OCI-LY7 (cell line): ENCODE data around the gene WDR44. TPM values are rescaled to one million over a fixed set of nuclear protein-coding genes. Genes with fewer than 3 reads are reported as not detected.

Experiments
- BruUV-seq: library from RNA; stranded (reverse); fragments of 400-500 nt; replicated peaks from 2 replicates; lab custom pipeline; 2021; lab: Mats Ljungman, UMichigan
- CTCF ChIA-PET: fragments of 300-600 bp; sonication (Branson Sonifier 250); formaldehyde crosslinking; loops from one replicate; lab custom pipeline; 2022; ENCODE audit warnings: antibody characterized with exemption; ENCODE audit not compliant: unreplicated experiment; lab: Charles Lee
- POLR2A ChIA-PET: fragments of 300-600 bp; sonication (Branson Sonifier 250); formaldehyde crosslinking; loops from one replicate; lab custom pipeline; 2022; ENCODE audit warnings: antibody characterized with exemption; lab: Charles Lee
- DNase-seq: peaks from one replicate; pipeline ENCODE4 v3.0.0-alpha.2; 2015; ENCODE audit warnings: low spot score
- H2AFZ ChIP-seq: fragments of 200-600 bp; sonication (generic), shearing (Covaris generic); 2 replicates; pipeline ENCODE4 v1.6.1; 2014; ENCODE audit warnings: mild to moderate bottlenecking, antibody characterized with exemption, low read length, moderate library complexity
- H3K27ac ChIP-seq: fragments of 200-600 bp; sonication (generic); 2 replicates; pipeline ENCODE4 v1.5.1; 2014; ENCODE audit warnings: mixed run types, low read depth, mild to moderate bottlenecking, moderate library complexity, low read length, inconsistent platforms; ENCODE audit not compliant: poor library complexity, severe bottlenecking
- H3K36me3 ChIP-seq: fragments of 200-600 bp; sonication (generic); 2 replicates; pipeline ENCODE4 v1.6.1; 2014; ENCODE audit warnings: mild to moderate bottlenecking, antibody characterized with exemption, low read length, moderate library complexity, mixed read lengths; ENCODE audit not compliant: insufficient read depth
- H3K4me1 ChIP-seq: fragments of 200-600 bp; sonication (generic); 2 replicates; pipeline ENCODE4 v1.5.1; 2014; ENCODE audit warnings: mild to moderate bottlenecking, low read length; ENCODE audit not compliant: insufficient read depth, poor library complexity, severe bottlenecking
- H3K4me2 ChIP-seq: fragments of 200-600 bp; sonication (generic); 2 replicates; pipeline ENCODE4 v1.6.1; 2014; ENCODE audit warnings: mild to moderate bottlenecking, low read length
- H3K4me3 ChIP-seq: fragments of 200-600 bp; sonication (generic); 2 replicates; pipeline ENCODE4 v1.5.1; 2014; ENCODE audit warnings: mild to moderate bottlenecking, low read depth, low read length; ENCODE audit not compliant: poor library complexity, severe bottlenecking
- H3K79me2 ChIP-seq: fragments of 200-600 bp; sonication (generic); 2 replicates; pipeline ENCODE4 v1.6.1; 2016; ENCODE audit warnings: low read depth, mild to moderate bottlenecking, low read length, moderate library complexity, mixed read lengths; ENCODE audit not compliant: insufficient read depth
- H3K9me2 ChIP-seq: fragments of 200-600 bp; sonication (generic); 2 replicates; pipeline ENCODE4 v1.6.1; 2016; ENCODE audit warnings: mild to moderate bottlenecking, low read length, mixed read lengths; ENCODE audit not compliant: insufficient read depth
- H3K9me3 ChIP-seq: fragments of 200-600 bp; sonication (generic); 2 replicates; pipeline ENCODE4 v1.6.1; 2014; ENCODE audit warnings: mild to moderate bottlenecking, mixed run types, low read length, mixed read lengths
- H4K20me1 ChIP-seq: fragments of 200-600 bp; sonication (generic); 2 replicates; pipeline ENCODE4 v1.6.1; 2014; ENCODE audit warnings: mild to moderate bottlenecking, antibody characterized with exemption, low read length, moderate library complexity, mixed read lengths; ENCODE audit not compliant: insufficient read depth
- CTCF ChIP-seq: fragments of 200-600 bp; sonication (generic); conservative IDR thresholded peaks from 2 replicates; pipeline ENCODE4 v1.5.1; 2014; ENCODE audit warnings: mild to moderate bottlenecking, antibody characterized with exemption, low read length, moderate library complexity, mixed read lengths
- EZH2phosphoT487 ChIP-seq: fragments of 200-600 bp; sonication (generic); IDR thresholded peaks from 2 replicates; pipeline ENCODE4 v1.6.1; 2018; ENCODE audit warnings: low read depth, borderline replicate concordance, mild to moderate bottlenecking, mixed run types, antibody characterized with exemption, low read length, moderate library complexity, mixed read lengths
- intact Hi-C: fragments of 100-400 bp; cut with micrococcal nuclease; formaldehyde crosslinking; loops from one replicate; pipeline ENCODE4 v1.10.0; 2022; ENCODE audit not compliant: unreplicated experiment
- total RNA-seq, 2 experiments: library from RNA; depleted of rRNA in 1 of 2; stranded (reverse); fragments of >200 nt in 1 of 2; shearing (Covaris generic) in 1 of 2; gene quantifications; 2 replicates each; pipeline ENCODE4 v1.2.3, GENCODE V29; 2014 to 2022

WDR44 gene
- total RNA-seq, 2 experiments from 2014 or later = 9.3 to 9.9 TPM

DNA sequence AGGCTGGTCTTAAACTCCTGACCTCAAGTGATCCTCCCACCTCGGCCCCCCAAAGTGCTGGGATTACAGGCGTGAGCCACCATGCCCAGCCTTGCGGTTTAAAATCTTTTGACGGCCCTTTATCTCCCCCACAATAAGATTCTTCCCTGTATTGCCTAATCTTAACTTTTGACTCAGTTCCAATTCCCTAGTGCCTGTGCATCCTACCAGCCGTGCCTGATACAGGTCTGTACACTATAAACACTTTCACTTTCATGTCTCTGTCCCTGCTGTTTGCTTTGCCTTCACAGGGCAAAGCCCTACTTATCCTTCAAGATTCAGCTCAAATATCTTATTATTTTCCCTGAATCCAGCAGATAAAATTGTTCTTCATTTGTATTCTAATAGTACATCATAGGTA lies 74.6 kb downstream of the WDR44 start:
- DNase-seq = no peak

GRCh38 chrX:118423558-118423957 lies 77.7 kb downstream of the WDR44 start:
- no peaks in the 10 kb centered on the region for H3K9me2 ChIP-seq
- intact Hi-C loops = no loop called here
- H4K20me1 ChIP-seq = no peaks in the 10 kb centered on the region
- TF ChIP-seq CTCF (no peak), EZH2phosphoT487 (no peak)
- no peaks in the 10 kb centered on the region for H3K79me2 ChIP-seq
- H3K27ac ChIP-seq = no peak overlapping the region
- no peak for DNase-seq
- no TSS peak for BruUV-seq
- POLR2A ChIA-PET = no interaction called here
- H3K4me3 ChIP-seq = no peak overlapping the region
- H3K4me1 ChIP-seq = no peaks in the 10 kb centered on the region
- no peaks in the 10 kb centered on the region for H3K36me3 ChIP-seq
- H3K9me3 ChIP-seq = no peaks in the 10 kb centered on the region
- no peak overlapping the region for H3K4me2 ChIP-seq
- H2AFZ ChIP-seq = no peak overlapping the region
- CTCF ChIA-PET = no interaction called here

More for the DNA sequence above, 74.6 kb downstream of the WDR44 start:
- H3K79me2 ChIP-seq = no peaks in the 10 kb centered on the region
- no peak overlapping the region for H3K27ac ChIP-seq
- H3K9me2 ChIP-seq = no peaks in the 10 kb centered on the region
- H3K9me3 ChIP-seq = no peaks in the 10 kb centered on the region
- no peaks in the 10 kb centered on the region for H3K4me1 ChIP-seq
- ChIA-PET CTCF (no interaction called here), POLR2A (no interaction called here)
- intact Hi-C loops = no loop called here
- no peak overlapping the region for H3K4me3 ChIP-seq
- no peak overlapping the region for H3K4me2 ChIP-seq
- H3K36me3 ChIP-seq = no peaks in the 10 kb centered on the region
- no TSS peak for BruUV-seq
- no peaks in the 10 kb centered on the region for H4K20me1 ChIP-seq
- H2AFZ ChIP-seq = no peak overlapping the region
- TF ChIP-seq CTCF (no peak), EZH2phosphoT487 (no peak)

- Histone ChIP-seq H3K27ac (no peak overlapping the region), H3K4me3 (no peak overlapping the region), H3K9me3 (no peaks in the 10 kb centered on the region), H3K36me3 (peaks cover 12% of the 10 kb centered on the region), H3K4me1 (no peaks in the 10 kb centered on the region), H3K9me2 (no peaks in the 10 kb centered on the region), H3K79me2 (no peaks in the 10 kb centered on the region), H4K20me1 (no peaks in the 10 kb centered on the region), H2AFZ (no peak overlapping the region), H3K4me2 (no peak overlapping the region)
- intact Hi-C loops = no loop called here
- POLR2A ChIA-PET = interaction anchor here (0.6 kb wide), 1 partner anchor 34 kb away, joined by 3 read pairs; no protein-coding TSS in a partner anchor
- TF ChIP-seq EZH2phosphoT487 (no peak), CTCF (no peak)
- no peak for DNase-seq
- CTCF ChIA-PET = no interaction called here
- BruUV-seq = no TSS peak
These were observed 86.9 kb downstream of the WDR44 start for GRCh38 chrX:118432799-118433198.
